ENCODE results near the gene ZNF775. TPM values are rescaled to one million over a fixed set of nuclear protein-coding genes. Genes with fewer than 3 reads are reported as not detected.

The ZNF775 gene
- 2.3 TPM in 2 replicates for total RNA-seq

DNA sequence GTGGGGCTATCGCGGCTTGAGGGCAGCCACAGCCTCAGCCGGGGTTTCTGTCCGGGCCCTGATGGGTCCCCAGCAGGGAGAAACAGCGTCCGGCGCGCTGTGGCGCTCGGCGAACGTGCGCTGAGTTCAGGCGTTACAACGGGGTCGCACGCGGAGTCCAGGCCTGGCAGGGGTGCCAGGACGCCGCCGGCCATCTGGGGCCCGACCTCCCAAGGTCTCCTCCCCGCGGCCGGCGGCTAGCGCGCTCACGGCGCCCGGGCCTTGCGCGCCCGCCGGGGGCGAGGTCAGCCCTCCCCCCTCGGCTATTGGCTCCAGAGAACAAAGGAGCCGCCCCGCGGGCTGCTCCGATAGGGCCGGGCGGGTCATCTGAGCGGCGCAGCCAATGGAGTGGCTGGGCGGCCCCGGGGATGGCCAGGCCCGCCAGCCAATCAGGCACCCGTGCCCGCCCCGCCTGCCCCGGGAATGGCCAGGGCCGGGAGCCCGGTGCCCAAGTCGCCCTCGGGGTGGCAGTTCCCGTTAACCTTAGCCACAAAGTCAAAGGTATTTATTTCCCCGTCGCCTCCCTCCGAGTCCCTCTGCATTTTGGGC, at the start of gene ZNF775:
Gene ZNF775 (plus strand): TSS at position 478 of the 588 bp plus-strand sequence. CDS start 9,141 bp downstream, outside the sequence.

DNA sequence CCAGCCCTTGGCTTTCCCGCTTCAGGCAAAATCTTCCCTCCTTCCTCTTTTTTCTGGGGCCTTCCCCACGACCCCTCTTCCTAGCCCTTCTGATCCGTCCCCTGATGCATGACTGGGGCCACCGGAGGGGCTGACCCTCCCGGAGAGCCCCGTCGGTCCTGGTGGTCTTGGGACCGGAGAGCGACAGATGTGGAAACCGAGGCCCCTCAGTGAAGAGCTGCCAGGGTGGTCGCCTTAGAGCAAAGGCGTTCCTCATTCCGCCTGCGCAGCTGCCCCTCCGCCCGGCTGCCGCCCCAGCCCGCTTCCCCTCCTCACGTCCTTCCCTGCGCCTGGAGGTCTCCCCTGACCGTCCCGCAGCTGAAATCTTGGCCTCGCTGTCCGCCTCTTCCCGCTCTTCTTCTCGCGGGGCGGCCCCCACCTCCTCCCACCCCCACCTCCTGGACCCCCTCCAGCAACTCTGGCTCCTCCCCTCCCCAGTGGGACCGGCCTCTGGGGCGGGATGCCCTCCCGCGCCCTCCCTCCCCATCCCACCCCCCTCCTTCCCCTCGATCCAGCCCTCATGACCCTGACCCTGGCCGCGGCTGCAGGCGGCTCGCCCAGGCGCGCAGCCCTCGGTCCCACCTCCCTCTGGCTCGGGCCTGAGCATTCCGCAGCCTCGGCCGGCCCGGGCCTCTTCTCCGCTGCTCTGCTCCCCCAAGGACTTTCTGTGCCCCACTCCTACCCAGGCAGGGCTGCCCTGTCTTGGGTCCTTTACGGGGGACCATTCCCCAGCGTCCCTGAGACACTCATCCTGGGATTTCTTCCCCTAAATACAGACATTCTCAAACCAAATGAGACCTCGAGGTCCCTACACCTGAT, 37.6 kb upstream of the ZNF775 start, which contains the start of gene RARRES2:
Gene RARRES2 (minus strand): TSS at position 367 of the 858 bp plus-strand sequence. CDS start 1,020 bp downstream, outside the sequence.

DNA sequence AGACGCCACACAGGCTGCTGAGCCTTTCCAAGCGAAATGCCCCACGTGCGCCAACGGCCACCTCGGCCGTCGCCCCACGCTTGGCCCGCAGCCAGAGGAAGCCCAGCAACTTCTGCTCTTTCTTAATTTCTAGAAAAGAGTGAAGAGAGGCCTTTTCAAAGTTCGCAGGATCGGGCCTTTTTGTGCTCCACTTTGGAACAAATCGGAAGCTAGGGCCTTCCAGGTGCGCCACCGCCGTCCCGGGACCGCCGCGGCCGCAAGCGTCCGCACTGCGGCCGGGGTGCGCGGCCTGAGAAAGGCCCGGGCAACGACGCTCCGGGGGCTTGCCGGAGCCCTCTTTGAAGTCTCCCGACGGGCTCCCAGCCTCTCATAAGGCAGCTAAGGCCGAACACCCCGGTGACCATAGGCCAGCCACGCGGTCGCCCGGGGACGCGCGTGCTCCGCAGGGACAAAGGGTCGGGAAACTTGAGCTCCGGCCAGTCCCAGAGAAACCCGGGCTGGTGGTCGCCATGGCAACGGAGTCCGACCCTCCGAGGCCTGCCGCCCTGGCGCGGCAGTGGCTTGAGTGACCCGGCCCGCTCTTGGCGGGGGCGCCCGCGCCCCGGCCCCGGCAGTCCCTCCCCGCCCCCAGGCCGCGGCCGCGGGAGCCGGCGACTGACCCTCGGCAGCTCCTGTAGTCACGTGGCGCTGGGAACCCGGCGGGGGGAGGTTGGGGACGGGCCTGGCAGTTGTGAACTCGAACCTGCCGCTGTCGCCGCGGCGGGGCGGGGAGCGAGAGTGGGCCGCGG, 10.8 kb upstream of the ZNF775 start, which contains the start of gene REPIN1:
Gene REPIN1 (plus strand): TSS at position 727 of the 788 bp plus-strand sequence. CDS start 890 bp downstream, outside the sequence.

Other genes starting within 250 kb of the ZNF775 start
- 0.16 TPM in 1 of 2 replicates, not detected in the other for gene LRRC61, start 56.0 kb upstream of the ZNF775 start, total RNA-seq
- not detected in 2 replicates for gene ACTR3C, start 55.8 kb upstream of the ZNF775 start, total RNA-seq
- gene RARRES2, start 37.7 kb upstream of the ZNF775 start, total RNA-seq = 7.8 TPM in 1 of 2 replicates, not detected in the other
- 48.1 and 48.2 TPM in 2 replicates for gene REPIN1, start 10.5 kb upstream of the ZNF775 start, total RNA-seq
- under 0.01 and 0.81 TPM in 2 replicates for gene GIMAP8, start 71.3 kb downstream of the ZNF775 start, total RNA-seq
- not detected in 2 replicates for gene GIMAP7, start 135.5 kb downstream of the ZNF775 start, total RNA-seq
- gene GIMAP4, start 188.1 kb downstream of the ZNF775 start, total RNA-seq = 1.8 and 3.7 TPM in 2 replicates